Dermis blood vessel endothelial cell (primary cell): ENCODE results near the gene RNF208. TPM values are rescaled to one million over a fixed set of nuclear protein-coding genes. Genes with fewer than 3 reads are reported as not detected.
A peak's percentile ranks its signal among the peaks of the same experiment; 100 is the strongest.
"Not testable (repeated sequence)": the region's sequence is repeated elsewhere in the genome, so short reads cannot be mapped to it uniquely, and the experiment has no call there.

Experiments used
- DNase-seq: peaks from one replicate; pipeline ENCODE4 v3.0.0; 2010
- total RNA-seq: library from RNA; depleted of rRNA; stranded (reverse); fragments of >200 nt; gene quantifications from 2 replicates; pipeline ENCODE4 v1.2.3, GENCODE V29; 2014

Gene RNF208
- total RNA-seq, 1 donor from 2014 or later = not detected

DNA sequence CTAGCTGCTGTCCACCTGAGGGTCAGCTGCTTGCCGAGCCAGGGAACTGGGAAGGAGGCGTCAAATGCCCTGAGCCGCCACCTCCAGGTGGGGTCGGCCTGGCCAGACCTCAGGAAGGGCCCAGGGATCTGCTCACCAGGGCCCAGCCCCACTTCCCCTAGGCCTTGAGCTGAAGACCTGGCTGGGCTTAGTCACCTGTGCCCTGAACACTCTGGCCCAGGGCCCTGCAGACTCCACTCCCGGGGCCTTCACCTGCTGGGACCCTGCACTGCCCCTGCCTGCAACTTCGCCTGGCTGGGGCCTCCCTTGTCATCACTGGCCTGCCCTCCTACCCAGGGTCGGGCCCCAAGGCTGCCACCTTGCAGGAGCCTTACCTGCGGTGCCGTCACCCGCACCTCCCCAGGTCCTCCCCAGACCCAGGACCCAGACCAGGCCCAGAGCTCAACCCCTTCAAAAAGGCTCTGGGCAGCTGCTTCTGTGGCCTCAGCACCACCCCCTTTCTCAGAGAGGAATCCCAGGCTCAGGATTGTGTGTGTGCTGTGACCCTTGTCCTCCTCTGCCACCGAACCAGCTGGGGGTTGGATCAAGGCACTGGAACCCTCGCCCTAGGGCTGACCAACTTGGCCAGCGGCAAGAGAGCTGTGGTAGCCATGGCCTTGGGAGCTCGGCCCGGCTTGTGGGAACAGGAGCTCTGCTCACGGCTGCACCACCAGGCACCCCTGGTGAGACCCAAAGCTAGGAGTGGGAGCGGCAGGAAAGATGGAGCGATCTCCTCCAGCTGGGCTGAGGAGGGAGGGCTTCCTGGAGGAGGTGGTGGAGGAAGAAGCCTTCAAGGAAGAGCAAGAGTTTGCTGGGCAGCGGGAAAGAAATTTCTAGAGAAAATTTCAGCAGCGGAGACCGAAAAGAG lies 31.9 kb upstream of the RNF208 start:
- no peak for DNase-seq

DNA sequence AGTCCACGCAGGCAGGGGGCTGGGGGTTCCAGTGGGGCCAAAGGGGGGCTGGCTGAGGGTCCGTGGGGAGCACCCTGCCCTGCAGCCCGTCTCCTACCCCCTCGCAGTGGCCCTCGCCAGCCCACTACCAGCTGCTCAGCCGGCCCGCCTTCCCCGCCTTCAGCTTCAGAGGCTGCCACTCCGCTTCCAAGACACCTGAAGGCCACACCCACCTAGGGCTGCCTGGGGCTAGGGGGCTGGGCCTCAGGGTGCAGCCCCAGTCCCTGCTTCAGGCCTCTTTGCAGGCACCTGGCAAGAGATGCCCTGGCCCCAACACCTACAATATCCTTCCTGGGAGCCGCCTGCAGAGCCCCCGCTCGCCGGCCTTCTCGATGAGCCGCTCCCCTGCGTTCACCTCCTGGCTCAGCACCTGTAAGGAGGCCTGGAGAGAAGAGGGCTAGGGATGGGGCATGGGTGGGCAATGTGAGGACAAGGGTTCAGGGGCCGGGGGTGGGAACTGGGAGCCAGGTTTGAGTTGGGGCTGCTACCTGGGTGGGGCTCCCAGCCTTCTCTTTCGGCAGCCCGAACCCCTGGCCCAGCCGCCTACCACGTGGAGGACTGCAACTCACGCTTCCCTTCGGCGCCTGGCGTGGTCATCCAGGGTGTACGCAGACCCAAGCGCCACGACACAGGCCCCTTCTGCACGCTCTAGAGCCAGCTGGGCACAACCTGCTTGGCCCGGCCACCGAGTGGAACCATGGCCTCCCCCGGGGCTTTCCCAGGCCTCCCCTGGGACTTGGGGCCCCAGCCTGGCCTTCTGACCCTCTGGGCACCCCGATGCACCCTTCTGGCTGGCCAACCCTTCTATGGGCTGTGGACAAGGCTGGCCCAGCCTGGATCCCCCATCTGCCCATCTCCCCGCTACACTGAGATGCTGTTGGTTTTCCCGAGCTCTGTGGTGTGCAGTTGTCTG lies 30.8 kb upstream of the RNF208 start:
- no peak for DNase-seq

DNA sequence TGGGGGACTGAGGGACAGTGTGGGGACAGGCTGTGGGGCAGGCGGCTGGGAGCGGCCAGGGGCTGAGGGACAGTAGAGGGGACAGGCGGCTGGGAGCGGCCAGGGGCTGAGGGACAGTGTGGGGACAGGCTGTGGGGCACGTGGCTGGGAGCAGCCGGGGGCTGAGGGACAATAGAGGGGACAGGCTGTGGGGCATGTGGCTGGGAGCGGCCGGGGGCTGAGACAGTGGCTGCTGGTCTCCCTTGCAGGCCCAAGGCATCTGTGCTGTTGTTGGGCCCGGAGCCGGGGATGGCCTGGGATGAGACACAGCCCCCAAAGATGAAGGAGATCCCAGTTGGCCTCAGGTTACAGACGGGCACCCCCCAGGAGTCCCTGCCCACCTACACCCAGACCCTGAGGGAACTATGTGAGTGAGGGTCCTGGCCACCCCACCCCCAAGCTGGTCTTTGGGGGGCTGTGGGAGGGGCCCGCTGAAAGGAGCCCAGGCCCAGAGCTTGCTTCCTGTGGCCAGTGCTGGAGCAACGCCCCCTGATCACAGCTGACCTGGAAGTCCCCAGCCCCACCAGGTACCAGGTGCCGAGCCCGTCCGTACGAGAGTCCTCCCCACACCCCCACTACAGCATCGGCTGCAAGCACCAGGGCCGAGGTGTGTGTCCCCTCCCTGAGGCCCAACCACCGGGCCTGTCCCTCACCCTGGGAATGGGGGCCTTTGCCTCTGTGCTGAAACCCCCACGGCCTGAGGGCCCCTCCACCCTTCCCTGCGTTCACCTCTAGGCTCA lies 29.6 kb upstream of the RNF208 start:
- no peak for DNase-seq

DNA sequence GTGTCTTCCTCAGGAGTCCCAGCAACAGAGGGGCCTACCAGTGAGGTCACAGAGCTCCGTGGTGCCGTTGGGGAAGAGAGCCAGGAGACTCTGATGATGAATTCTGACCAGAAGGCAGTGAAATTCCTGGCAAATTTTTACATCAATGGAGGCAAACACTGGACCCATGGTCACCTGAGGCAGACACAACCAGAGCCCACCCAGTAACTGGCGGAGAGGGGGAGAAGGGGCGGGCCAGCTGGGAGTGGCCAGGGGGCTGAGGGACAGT lies 29.1 kb upstream of the RNF208 start, which contains the start of gene STPG3:
Gene STPG3 (plus strand): TSS at position 93 of the 268 bp plus-strand sequence. CDS start 1 bp downstream, at position 94.
- no peak for DNase-seq

DNA sequence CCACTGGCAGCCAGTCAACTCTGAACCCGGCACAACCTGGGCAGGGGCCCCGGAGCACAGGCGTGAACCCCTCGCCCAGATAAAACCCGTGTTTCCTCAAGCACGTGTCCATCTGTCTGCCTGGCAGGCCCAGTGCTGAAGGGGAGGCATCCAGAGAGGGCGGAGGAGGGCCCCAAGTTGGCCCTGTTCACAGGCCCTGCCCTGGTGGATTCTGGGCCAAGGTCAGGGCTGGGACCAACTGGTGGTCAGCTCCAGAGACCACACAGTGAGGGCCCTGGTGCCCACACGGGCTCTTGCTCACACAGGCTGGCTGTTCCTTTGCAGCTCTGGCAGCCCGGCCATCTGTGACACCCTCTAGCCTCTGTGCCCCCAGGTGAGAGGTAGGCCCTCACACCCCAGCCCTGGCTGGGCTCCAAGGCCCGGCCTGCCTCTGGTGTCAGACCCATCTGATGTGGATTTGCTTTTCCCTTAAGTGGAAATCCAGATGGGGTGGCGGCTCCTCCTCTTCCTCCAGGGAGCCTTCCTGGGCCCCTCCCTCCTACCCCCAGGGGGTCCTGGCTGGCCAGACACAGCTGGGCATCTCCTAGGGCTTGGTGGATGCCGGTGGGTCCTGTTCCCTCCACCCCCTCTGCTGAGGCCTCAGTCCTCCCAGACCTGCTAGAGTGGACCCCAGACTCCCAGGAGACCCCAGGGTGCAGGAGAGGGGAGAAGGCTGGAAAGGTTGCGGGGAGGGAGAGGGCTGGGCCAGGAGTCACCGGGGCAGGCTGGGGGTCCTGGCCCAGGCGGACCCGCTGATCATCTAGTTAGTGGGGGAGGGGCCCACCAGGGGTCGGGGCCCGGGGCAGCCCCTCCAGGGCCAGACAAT lies 28.5 kb upstream of the RNF208 start:
- no peak for DNase-seq

DNA sequence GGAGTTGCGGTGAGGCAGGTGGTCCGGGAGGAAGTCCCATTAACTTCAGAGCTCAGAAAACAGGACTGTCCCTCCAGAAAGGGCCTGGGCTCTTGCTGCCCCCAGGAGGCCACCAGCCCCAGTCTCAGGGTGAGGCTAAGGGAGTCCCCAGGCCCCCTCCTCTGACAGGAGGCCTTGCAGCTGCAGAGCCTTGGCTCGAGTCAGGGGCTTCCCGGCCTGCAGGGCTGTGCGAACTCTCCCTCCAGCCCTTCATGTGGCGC lies 25.8 kb upstream of the RNF208 start:
- DNase-seq = no peak

DNA sequence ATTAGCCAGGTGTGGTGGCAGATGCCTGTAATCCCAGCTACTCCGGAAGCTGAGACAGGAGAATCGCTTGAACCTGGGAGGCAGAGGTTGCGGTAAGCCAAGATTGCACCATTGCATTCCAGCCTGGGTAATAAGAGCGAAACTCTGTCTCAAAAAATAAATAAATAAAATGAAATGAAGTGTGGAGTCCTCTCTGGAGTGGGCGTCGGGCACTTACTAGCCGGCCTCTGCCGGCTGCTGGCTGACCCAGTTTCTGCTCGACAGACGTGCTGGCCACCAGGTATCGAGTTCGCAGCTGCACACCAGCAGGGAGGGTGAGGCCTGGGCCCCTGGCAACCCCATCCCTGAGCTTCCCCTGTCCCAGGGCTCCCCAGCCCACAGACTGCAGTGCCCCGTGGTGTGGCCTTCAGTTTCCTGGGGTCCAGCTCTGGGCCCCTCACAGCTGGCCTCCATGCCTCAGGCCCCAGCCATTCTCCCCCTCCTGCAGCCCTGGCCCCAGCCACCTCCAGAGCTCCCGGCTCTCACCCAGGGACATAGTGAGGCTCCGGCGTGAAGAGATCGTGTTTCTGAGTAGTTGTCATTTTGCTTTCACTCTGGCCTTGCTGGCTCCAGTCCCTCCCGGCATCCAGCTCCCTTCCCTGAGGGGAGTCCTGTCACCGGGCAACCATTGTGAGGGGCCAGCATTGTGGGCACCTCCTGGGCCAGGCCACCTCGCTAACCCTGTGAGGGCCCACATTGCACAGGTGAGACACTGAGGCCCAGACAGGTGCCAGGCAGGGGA lies 25.3 kb upstream of the RNF208 start:
- no peak for DNase-seq

DNA sequence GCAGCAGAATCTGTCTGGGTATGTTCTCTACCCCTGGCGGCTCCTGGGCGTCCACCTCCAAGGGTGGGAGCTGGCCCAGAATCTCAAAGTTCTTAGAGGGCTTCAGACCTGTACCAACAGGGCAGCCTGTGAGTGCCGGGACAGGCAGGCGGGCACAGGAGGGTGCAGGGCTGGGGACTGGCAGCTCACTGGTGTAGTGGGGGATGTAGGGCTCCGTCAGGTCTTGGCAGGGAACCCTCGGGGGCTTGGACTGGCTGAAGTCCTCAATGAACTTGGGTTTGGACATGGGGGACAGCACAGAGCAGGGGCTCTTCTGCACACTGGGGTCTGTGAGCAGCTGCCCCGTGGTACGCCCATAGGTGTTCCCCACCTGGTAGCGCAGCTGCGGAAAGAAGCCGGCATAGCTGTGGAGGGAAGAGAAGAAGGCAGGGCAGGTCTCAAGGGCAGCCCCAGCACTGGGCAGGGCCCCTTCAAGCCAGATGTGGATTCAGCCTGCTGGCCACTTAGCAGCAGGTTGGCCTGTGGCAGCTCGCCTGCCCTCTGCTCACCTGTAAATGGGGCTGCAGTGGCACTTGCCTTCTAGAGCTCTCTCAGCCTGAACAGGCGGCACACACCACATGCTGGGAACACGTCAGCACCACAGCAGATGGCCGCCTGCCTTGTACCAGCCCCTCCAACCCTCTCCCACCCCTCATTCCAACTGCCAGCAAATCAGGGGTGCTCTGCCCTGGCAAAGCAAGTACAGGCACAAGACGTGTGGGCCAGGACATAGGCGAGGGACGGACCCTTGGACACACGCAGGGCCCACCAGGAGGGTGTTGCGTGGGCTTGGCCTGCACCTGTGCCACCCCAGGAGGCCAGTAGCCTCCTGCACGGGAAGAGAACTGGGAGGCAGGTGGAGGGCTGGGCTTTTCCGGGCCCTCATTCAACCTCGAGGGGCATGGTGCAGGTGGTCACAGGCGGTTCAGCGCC lies 23.7 kb upstream of the RNF208 start:
- DNase-seq = no peak

DNA sequence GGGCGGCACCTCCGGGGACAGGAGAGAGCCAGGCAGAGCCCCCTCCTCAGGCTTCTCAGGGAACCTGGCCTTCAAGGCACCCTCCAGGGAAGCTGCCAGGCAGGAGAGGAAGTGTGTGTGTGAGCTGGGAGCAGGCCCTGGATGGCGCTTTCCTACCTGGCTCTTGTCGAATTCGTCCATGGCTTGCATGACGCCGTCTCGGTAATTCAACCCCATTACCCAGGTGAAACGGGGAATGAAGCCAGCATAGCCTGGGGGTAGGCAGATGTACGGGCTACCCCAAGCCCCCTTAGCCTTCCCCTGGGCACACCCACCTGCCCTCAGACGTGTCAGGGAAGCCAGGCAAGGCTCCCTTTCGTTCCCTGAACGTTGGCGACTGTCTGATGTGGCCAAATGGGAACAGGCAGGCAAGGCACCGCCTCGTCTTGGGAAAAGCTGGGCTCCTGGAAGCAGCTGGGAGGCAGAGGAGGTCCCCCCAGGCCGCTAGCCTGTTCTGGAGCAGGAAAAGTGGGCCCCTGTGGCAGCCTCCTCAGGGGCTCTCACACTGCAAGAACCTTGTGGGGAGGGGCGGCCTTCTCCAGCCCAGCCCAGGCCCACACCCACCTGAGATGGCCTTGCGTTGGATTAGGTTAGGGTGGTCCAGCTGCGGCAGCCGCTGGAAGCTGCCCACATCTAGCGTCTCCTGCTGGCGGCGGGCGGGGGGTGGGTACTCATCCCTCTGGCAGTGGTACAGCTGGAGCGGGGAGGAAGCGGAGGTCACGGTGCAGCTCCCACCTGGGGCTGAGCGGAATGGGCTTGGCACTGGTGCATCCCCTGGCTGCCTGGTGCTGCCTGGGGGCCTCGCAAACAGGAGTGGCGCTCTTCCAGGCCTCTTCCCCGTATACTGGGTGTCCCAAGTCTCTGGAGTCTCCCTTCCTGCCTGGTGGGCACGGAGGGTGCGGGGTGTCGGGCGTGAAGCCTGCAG lies 22.7 kb upstream of the RNF208 start:
- peak; percentile 52 for DNase-seq

DNA sequence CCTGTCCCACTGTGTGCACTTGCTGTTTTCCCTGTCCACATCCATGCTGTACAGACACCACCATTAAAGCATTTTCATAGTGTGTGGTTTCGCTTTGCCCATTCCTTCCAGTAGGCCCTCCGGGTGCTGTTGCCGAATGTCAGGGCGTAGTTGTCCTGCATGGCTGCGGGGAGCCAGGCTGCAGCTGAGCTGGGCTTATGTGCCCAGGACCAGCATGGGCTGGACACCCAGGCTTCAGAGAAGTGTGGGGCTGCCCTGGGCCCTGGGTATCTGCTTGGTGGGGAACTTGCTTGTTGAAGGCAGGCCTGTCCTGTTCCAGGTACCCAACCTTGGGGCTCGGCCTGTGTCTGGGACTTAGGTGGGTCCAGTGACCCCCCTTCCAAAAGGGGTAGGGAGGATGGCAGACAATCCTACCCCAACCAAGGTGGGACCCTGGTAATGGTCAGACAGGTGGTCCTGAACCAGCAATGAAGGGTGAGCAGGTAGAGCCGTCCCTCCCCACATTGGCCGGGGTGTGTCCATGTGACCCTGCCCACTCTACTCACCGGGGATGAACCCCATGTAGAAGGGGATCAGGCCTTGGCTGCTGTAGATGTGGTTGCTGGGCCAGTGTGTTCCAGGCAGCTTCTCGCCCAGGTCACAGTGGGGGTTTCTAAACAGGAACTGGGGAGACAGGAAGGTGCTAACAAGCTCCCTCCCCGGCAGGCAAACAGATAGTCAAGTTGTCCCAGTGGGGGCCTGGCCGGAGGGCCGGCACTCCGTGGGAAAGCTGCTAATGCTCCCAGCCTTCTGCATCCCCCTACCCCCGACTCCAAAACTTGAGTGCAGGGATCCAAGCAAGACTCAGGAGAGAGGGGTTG lies 21.8 kb upstream of the RNF208 start:
- no peak for DNase-seq

DNA sequence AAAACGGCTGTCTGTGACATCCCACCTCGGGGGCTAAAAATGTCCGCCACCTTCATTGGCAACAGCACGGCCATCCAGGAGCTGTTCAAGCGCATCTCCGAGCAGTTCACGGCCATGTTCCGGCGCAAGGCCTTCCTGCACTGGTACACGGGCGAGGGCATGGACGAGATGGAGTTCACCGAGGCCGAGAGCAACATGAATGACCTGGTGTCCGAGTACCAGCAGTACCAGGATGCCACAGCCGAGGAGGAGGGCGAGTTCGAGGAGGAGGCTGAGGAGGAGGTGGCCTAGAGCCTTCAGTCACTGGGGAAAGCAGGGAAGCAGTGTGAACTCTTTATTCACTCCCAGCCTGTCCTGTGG lies 21.2 kb upstream of the RNF208 start:
- DNase-seq = not testable (repeated sequence)

DNA sequence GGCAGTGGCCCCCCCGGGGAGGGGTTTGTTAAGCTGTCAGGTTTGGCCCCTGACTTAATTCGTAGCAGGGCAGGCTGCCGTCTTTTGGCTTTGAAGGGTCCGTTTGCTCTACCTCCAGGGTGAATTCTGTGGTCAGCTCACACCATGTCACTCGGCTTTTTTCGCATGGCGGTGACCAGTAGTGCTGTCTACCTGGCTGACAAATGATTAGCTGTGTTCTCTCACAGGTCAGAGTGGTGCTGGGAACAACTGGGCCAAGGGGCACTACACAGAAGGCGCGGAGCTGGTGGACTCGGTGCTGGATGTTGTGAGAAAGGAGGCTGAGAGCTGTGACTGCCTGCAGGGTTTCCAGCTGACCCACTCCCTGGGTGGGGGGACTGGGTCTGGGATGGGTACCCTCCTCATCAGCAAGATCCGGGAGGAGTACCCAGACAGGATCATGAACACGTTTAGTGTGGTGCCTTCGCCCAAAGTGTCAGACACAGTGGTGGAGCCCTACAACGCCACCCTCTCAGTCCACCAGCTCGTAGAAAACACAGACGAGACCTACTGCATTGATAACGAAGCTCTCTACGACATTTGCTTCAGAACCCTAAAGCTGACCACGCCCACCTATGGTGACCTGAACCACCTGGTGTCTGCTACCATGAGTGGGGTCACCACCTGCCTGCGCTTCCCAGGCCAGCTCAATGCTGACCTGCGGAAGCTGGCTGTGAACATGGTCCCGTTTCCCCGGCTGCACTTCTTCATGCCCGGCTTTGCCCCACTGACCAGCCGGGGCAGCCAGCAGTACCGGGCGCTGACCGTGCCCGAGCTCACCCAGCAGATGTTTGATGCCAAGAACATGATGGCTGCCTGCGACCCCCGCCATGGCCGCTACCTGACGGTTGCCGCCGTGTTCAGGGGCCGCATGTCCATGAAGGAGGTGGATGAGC lies 20.5 kb upstream of the RNF208 start:
- no peak for DNase-seq

DNA sequence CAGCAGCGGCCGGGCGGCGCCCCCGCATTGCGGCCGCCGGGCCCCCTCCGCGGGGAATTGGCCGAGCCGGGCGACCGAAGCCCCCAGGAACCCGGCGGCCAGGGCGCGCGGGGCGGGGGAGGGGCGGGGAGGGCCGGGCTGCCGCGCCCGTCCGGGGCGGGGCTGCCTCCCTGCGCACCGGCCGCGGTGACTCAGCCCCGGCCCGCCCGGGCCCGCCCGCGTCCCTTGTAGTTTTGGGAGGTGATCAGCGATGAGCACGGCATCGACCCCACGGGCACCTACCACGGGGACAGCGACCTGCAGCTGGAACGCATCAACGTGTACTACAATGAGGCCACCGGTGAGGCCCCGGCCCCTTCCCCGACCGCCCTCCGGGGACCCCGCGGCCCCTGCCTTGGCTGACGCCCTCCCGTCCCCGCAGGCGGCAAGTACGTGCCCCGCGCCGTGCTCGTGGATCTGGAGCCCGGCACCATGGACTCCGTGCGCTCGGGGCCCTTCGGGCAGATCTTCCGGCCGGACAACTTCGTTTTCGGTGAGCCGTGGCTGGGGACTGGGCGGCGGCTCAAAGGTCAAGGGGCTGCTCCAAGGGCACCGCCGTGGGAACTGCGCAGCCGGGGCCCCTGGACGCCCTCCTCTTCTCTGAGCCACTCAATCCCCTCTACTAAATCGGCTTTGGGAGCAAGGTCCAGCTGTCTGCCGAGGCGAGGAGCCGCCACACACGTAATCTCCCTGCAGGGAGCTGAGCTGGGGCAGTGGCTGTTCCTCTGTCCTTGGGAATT lies 19.6 kb upstream of the RNF208 start:
- peak; percentile 49 for DNase-seq

DNA sequence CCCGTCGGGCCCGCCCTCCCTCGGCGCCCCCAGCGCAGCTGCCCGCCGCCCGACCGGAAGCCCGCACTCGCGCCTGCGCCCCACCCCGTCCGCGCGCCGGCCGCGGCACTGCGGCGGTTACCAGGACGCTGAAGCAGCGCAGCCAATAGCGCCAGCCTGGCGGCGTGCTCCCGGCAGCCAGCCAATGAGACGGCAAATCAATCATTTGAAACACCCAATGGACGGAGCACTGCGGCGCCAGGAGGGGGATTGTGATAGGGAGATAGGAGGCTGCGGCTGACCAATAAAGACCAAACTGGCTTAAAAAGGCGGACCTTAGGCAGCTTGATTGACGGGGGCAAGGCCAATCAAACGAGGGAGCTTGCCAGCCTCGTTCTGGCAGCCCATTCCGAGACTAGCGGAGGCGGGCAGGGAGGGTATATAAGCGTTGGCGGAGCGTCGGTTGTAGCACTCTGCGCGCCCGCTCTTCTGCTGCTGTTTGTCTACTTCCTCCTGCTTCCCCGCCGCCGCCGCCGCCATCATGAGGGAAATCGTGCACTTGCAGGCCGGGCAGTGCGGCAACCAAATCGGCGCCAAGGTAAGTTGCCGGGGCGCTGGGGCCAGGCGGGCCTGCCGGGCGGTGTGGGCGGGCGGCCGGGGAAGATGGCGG lies 18.9 kb upstream of the RNF208 start, which contains the start of gene TUBB4B:
Gene TUBB4B (plus strand): TSS at position 447 of the 649 bp plus-strand sequence. CDS start 74 bp downstream, at position 521.
- peak; percentile 100 for DNase-seq

DNA sequence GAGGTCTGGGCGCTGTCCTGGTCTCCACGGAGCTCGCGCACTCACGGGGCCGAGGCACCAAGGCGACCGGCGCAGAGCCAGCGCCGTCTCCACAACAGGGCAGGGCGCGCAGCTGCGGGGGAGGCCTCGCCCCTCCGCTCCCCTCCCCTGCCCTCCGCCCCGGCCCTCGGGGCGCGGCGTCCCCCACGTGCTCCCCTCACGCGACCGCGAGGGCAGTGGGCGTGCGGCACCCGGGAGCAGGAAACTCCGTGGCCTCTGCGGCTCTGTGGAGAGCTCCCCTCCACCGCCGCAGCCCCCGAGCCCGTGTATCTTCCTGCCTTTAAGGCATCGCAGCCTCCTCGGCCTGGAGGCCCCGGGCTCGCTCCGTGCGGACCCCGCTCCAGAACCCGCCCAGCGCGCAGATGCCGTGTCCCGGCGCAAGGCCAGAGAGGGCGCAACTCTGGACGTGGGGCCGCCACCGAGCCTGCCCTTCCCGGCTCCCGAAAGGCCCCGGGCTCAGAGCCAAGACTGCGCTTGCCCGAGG lies 18.3 kb upstream of the RNF208 start:
- DNase-seq = peak; percentile 82
